ENCODE measurements around the gene TXNRD3. TPM values are rescaled to one million over a fixed set of nuclear protein-coding genes. Genes with fewer than 3 reads are reported as not detected.
"Not testable (repeated sequence)": the region's sequence is repeated elsewhere in the genome, so short reads cannot be mapped to it uniquely, and the experiment has no call there.

The TXNRD3 gene
- total and polyA plus RNA-seq, 2 of the 4 experiments (the other 2 are of a cell fraction), result 3.9 to 8.4 TPM

GRCh38 chr3:126630020-126630419 is 24.9 kb downstream of the TXNRD3 start:
- Histone ChIP-seq H3K4me1 (ENCODE audit: control insufficient read depth, insufficient read depth, low read length) (no peaks in the 10 kb centered on the region), H3K79me1 (ENCODE audit: low read depth in 1 of 2, low read length in 2 of 2) (no peaks in the 10 kb centered on the region), H3K27ac (ENCODE audit: insufficient read depth, low read length) (no peak overlapping the region), H2AFZ (replicated peaks; ENCODE audit: low read length, poor library complexity) (no peak overlapping the region), H3K56ac (ENCODE audit: extremely low read depth, insufficient read depth, low read length) (no peak overlapping the region), H3K14ac (replicated peaks; ENCODE audit: low read depth, low read length) (no peak overlapping the region), H3K9ac (ENCODE audit: low read depth, low read length) (no peak overlapping the region), H2BK120ac (ENCODE audit: low read depth, low read length) (no peak overlapping the region), H3K9me1 (ENCODE audit: insufficient read depth, low read length) (no peaks in the 10 kb centered on the region), H2AK9ac (replicated peaks; ENCODE audit: low read depth, low read length, poor library complexity) (no peak overlapping the region), H4K8ac (ENCODE audit: low read depth in 2 of 2, low read length in 2 of 2) (no peak overlapping the region), H4K91ac (ENCODE audit: insufficient read depth, low read depth, low read length) (no peak overlapping the region), H2BK15ac (ENCODE audit: low read depth, low read length) (no peak overlapping the region), H4K20me1 (ENCODE audit: insufficient read depth, low read length) (no peaks in the 10 kb centered on the region), H4K5ac (ENCODE audit: low read depth, low read length) (no peak overlapping the region), H3K9me3 (ENCODE audit: control insufficient read depth, insufficient read depth, low read length) (no peaks in the 10 kb centered on the region), H3K36me3 (ENCODE audit: control insufficient read depth, insufficient read depth, low read length) (peaks cover 3% of the 10 kb centered on the region; the same call in 1 of the 2 replicates), H3K4ac (ENCODE audit: low read depth, low read length) (no peak overlapping the region), H3K4me2 (ENCODE audit: low read depth, low read length) (no peak overlapping the region), H3K4me3 (ENCODE audit: insufficient read depth, low read depth, low read length) (no peak overlapping the region), H2BK20ac (ENCODE audit: low read depth, low read length) (no peak overlapping the region), H3K23ac (ENCODE audit: low read depth, low read length) (no peak overlapping the region), H2AK5ac (ENCODE audit: low read depth, low read length) (no peak overlapping the region; the same call in 1 of the 2 replicates), H3K27me3 (ENCODE audit: control insufficient read depth, insufficient read depth, low read length) (no peaks in the 10 kb centered on the region), H3K18ac (ENCODE audit: low read depth, low read length) (no peak overlapping the region), H2BK5ac (ENCODE audit: low read depth, low read length, poor library complexity, severe bottlenecking) (no peak overlapping the region)
- ChIA-PET POLR2A (ENCODE audit: unreplicated experiment) (no interaction called here), CTCF (no interaction called here)
- WGBS, 2 experiments (ENCODE audit: extremely low coverage in 2 of 2, insufficient read length in 1 of 2), result 84% methylated on average over 2 of the region's 2 CpGs; no CpG with 5 or more reads in 1 of the 2 experiments
- ATAC-seq (ENCODE audit: low read depth) (no peak), DNase-seq (no peak)
- in situ Hi-C loops (cut with MboI; ENCODE audit: low sequenced_read_pairs), result no loop called here
- TF ChIP-seq BHLHE40 (IDR thresholded peaks at IDR 0.05; ENCODE audit: low read depth, low read length) (no peak), MAFK (IDR thresholded peaks at IDR 0.05; ENCODE audit: low read depth, low read length) (no peak)
- no TSS peak for BruUV-seq (replicated peaks)
- dilution Hi-C loops (cut with HindIII; ENCODE audit: low sequenced_read_pairs, unreplicated experiment), result no loop called here
- intact Hi-C loops (cut with micrococcal nuclease), result no loop called here

DNA sequence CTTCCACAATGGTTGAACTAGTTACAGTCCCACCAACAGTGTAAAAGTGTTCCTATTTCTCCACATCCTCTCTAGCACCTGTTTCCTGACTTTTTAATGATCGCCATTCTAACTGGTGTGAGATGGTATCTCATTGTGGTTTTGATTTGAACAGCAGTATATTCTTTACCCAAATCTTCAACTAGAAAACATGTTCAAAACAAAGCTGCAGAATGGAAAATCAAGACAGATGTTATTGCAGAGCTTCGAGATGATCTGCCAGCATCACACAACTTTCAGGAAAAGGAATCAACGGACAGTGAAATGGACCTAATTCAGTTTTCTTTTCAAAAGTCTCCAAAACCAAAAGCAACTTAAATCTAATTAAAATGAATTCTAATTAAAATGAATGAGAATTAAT is 29.2 kb downstream of the TXNRD3 start:
- POLR2A ChIA-PET (ENCODE audit: unreplicated experiment); H3K9me1 ChIP-seq (ENCODE audit: insufficient read depth, low read length); dilution Hi-C loops (cut with HindIII; ENCODE audit: low sequenced_read_pairs, unreplicated experiment); ATAC-seq (ENCODE audit: low read depth); in situ Hi-C loops (cut with MboI; ENCODE audit: low sequenced_read_pairs); H4K8ac ChIP-seq (ENCODE audit: low read depth in 2 of 2, low read length in 2 of 2); H3K79me1 ChIP-seq (ENCODE audit: low read depth in 1 of 2, low read length in 2 of 2); H3K56ac ChIP-seq (ENCODE audit: extremely low read depth, insufficient read depth, low read length); H3K27ac ChIP-seq (ENCODE audit: insufficient read depth, low read length); H2BK120ac ChIP-seq (ENCODE audit: low read depth, low read length); H3K14ac ChIP-seq (replicated peaks; ENCODE audit: low read depth, low read length); H4K91ac ChIP-seq (ENCODE audit: insufficient read depth, low read depth, low read length); H3K4me3 ChIP-seq (ENCODE audit: insufficient read depth, low read depth, low read length); intact Hi-C loops (cut with micrococcal nuclease); H2AFZ ChIP-seq (replicated peaks; ENCODE audit: low read length, poor library complexity); H2AK5ac ChIP-seq (ENCODE audit: low read depth, low read length); H3K4me2 ChIP-seq (ENCODE audit: low read depth, low read length); CTCF ChIA-PET; H2BK15ac ChIP-seq (ENCODE audit: low read depth, low read length); DNase-seq; H3K9ac ChIP-seq (ENCODE audit: low read depth, low read length); H3K4me1 ChIP-seq (ENCODE audit: control insufficient read depth, insufficient read depth, low read length); H3K4ac ChIP-seq (ENCODE audit: low read depth, low read length); H3K18ac ChIP-seq (ENCODE audit: low read depth, low read length); H2AK9ac ChIP-seq (replicated peaks; ENCODE audit: low read depth, low read length, poor library complexity); H3K23ac ChIP-seq (ENCODE audit: low read depth, low read length); H3K36me3 ChIP-seq (ENCODE audit: control insufficient read depth, insufficient read depth, low read length); H2BK5ac ChIP-seq (ENCODE audit: low read depth, low read length, poor library complexity, severe bottlenecking); H4K5ac ChIP-seq (ENCODE audit: low read depth, low read length); H4K20me1 ChIP-seq (ENCODE audit: insufficient read depth, low read length); H2BK20ac ChIP-seq (ENCODE audit: low read depth, low read length); BruUV-seq (replicated peaks); H3K9me3 ChIP-seq (ENCODE audit: control insufficient read depth, insufficient read depth, low read length); H3K27me3 ChIP-seq (ENCODE audit: control insufficient read depth, insufficient read depth, low read length): not testable (repeated sequence)
- no CpG with 5 or more reads among the region's 3 CpGs for WGBS, 2 experiments (ENCODE audit: extremely low coverage in 2 of 2, insufficient read length in 1 of 2)
